WTC11 (cell line): ENCODE measurements around the gene RTN4. TPM values are rescaled to one million over a fixed set of nuclear protein-coding genes. Genes with fewer than 3 reads are reported as not detected.

Source experiments
- ATAC-seq: fragments of 200-7000 bp; cut with Tn5 transposase; 2 replicates; pipeline ENCODE4 v1.10.0; 2021; ENCODE audit warnings: mild to moderate bottlenecking, moderate library complexity
- CTCF ChIA-PET: fragments of 300-600 bp; sonication (Branson Sonifier 250); formaldehyde crosslinking; loops from one replicate; lab custom pipeline; 2021; ENCODE audit warnings: antibody characterized with exemption; lab: Charles Lee
- POLR2A ChIA-PET: fragments of 350-600 bp; sonication (Branson Sonifier 250); formaldehyde crosslinking; loops from one replicate; lab custom pipeline; 2021; ENCODE audit warnings: antibody characterized with exemption; lab: Charles Lee
- DNase-seq: peaks from one replicate; pipeline ENCODE4 v3.0.0; 2021; ENCODE audit warnings: low spot score
- H3K27ac Mint-ChIP-seq: 2 replicates; pipeline ENCODE4 v1.8.0; 2021; ENCODE audit warnings: mixed read lengths
- H3K27me3 Mint-ChIP-seq: 2 replicates; pipeline ENCODE4 v1.8.0; 2021; ENCODE audit warnings: low read depth, mild to moderate bottlenecking, moderate library complexity, mixed read lengths
- H3K36me3 Mint-ChIP-seq: 2 replicates; pipeline ENCODE4 v1.8.0; 2021; ENCODE audit warnings: mixed read lengths
- H3K4me1 Mint-ChIP-seq: 2 replicates; pipeline ENCODE4 v1.8.0; 2022; ENCODE audit warnings: mixed read lengths
- H3K4me3 Mint-ChIP-seq: 2 replicates; pipeline ENCODE4 v1.8.0; 2021; ENCODE audit warnings: mild to moderate bottlenecking, moderate library complexity, mixed read lengths
- H3K9me3 Mint-ChIP-seq: 2 replicates; pipeline ENCODE4 v1.8.0; 2021; ENCODE audit warnings: mixed read lengths
- ARID4B ChIP-seq: sonication (generic); formaldehyde crosslinking; IDR thresholded peaks from 2 replicates; pipeline ENCODE4 v1.8.0; 2023; ENCODE audit warnings: missing genetic modification reagents, mild to moderate bottlenecking, borderline replicate concordance
- ATF2 ChIP-seq: sonication (generic); formaldehyde crosslinking; IDR thresholded peaks from 2 replicates; pipeline ENCODE4 v1.8.1; 2022; ENCODE audit warnings: low read depth, missing genetic modification reagents, borderline replicate concordance
- CBFB ChIP-seq: sonication (generic); formaldehyde crosslinking; IDR thresholded peaks from 2 replicates; pipeline ENCODE4 v1.8.1; 2022; ENCODE audit warnings: mild to moderate bottlenecking, low read depth, missing genetic modification reagents
- ELF4 ChIP-seq: sonication (generic); formaldehyde crosslinking; IDR thresholded peaks from 2 replicates; pipeline ENCODE4 v1.8.1; 2022; ENCODE audit warnings: low read depth, mild to moderate bottlenecking, moderate library complexity, missing genetic modification reagents
- EMX1 ChIP-seq: fragments of 250-450 bp; sonication (Bioruptor Pico); IDR thresholded peaks from 2 replicates; pipeline ENCODE4 v1.8.0; 2021; ENCODE audit warnings: mild to moderate bottlenecking
- ERG ChIP-seq: fragments of 250-450 bp; sonication (Bioruptor Pico); IDR thresholded peaks from 2 replicates; pipeline ENCODE4 v1.8.0; 2021; ENCODE audit warnings: mild to moderate bottlenecking
- FOXJ3 ChIP-seq: sonication (generic); formaldehyde crosslinking; IDR thresholded peaks from 2 replicates; pipeline ENCODE4 v1.9.0; 2021; ENCODE audit warnings: missing genetic modification reagents, mild to moderate bottlenecking, borderline replicate concordance
- GRHL2 ChIP-seq: fragments of 250-450 bp; sonication (Bioruptor Pico); IDR thresholded peaks from 2 replicates; pipeline ENCODE4 v1.8.0; 2022; ENCODE audit warnings: mild to moderate bottlenecking, moderate library complexity; ENCODE audit not compliant: insufficient replicate concordance, severe bottlenecking
- GTF2I ChIP-seq: fragments of 250-450 bp; sonication (Bioruptor Pico); conservative IDR thresholded peaks from 2 replicates; pipeline ENCODE4 v1.4.0; 2021; ENCODE audit warnings: mild to moderate bottlenecking
- IRF2 ChIP-seq: sonication (generic); formaldehyde crosslinking; IDR thresholded peaks from 2 replicates; pipeline ENCODE4 v1.8.0; 2022; ENCODE audit warnings: low read depth, missing genetic modification reagents, borderline replicate concordance
- JUN ChIP-seq: sonication (generic); formaldehyde crosslinking; IDR thresholded peaks from 2 replicates; pipeline ENCODE4 v1.8.0; 2023; ENCODE audit warnings: mild to moderate bottlenecking, missing genetic modification reagents
- KAT7 ChIP-seq: sonication (generic); formaldehyde crosslinking; IDR thresholded peaks from 2 replicates; pipeline ENCODE4 v1.8.1; 2023; ENCODE audit warnings: missing genetic modification reagents, mild to moderate bottlenecking, borderline replicate concordance
- NFE2L1 ChIP-seq: sonication (generic); formaldehyde crosslinking; IDR thresholded peaks from 2 replicates; pipeline ENCODE4 v1.8.1; 2023; ENCODE audit warnings: missing genetic modification reagents
- NFYB ChIP-seq: sonication (generic); formaldehyde crosslinking; conservative IDR thresholded peaks from 2 replicates; pipeline ENCODE4 v1.8.0; 2022; ENCODE audit warnings: low read depth, missing genetic modification reagents
- RORB ChIP-seq: fragments of 250-450 bp; sonication (Bioruptor Pico); IDR thresholded peaks from 2 replicates; pipeline ENCODE4 v1.9.0; 2021; ENCODE audit warnings: mild to moderate bottlenecking
- SOX15 ChIP-seq: fragments of 250-450 bp; sonication (Bioruptor Pico); IDR thresholded peaks from 2 replicates; pipeline ENCODE4 v1.9.0; 2021; ENCODE audit warnings: mild to moderate bottlenecking
- STAT6 ChIP-seq: sonication (generic); formaldehyde crosslinking; conservative IDR thresholded peaks from 2 replicates; pipeline ENCODE4 v1.8.1; 2023; ENCODE audit warnings: mild to moderate bottlenecking, low read depth, missing genetic modification reagents, moderate library complexity
- ZBTB21 ChIP-seq: sonication (generic); formaldehyde crosslinking; IDR thresholded peaks from 2 replicates; pipeline ENCODE4 v1.8.1; 2023; ENCODE audit warnings: mild to moderate bottlenecking, missing genetic modification reagents, borderline replicate concordance
- ZNF317 ChIP-seq: sonication (generic); formaldehyde crosslinking; IDR thresholded peaks from 2 replicates; pipeline ENCODE4 v1.8.1; 2023; ENCODE audit warnings: low read depth, mild to moderate bottlenecking, moderate library complexity, missing genetic modification reagents, borderline replicate concordance
- ZNF423 ChIP-seq: fragments of 250-450 bp; sonication (Bioruptor Pico); IDR thresholded peaks from 2 replicates; pipeline ENCODE4 v2.1.2; 2022; ENCODE audit warnings: mild to moderate bottlenecking, moderate library complexity
- ZNF425 ChIP-seq: fragments of 250-450 bp; sonication (Bioruptor Pico); conservative IDR thresholded peaks from 2 replicates; pipeline ENCODE4 v1.9.0; 2021; ENCODE audit warnings: mild to moderate bottlenecking
- ZSCAN18 ChIP-seq: fragments of 250-450 bp; sonication (Bioruptor Pico); IDR thresholded peaks from 2 replicates; pipeline ENCODE4 v2.1.2; 2022; ENCODE audit warnings: mild to moderate bottlenecking, moderate library complexity
- total RNA-seq: library from RNA; stranded (reverse); gene quantifications from 3 replicates; pipeline ENCODE4 v1.2.3, GENCODE V29; 2021

The RTN4 gene
- total RNA-seq, 1 experiment from 2014 or later, result 202 TPM

- TF ChIP-seq ERG, result no peak
- no peak for TF ChIP-seq NFE2L1 (CRISPR knock-in tag)
- no peak for TF ChIP-seq ZNF317 (CRISPR knock-in tag)
- no peak for TF ChIP-seq JUN
- no peak for TF ChIP-seq IRF2 (CRISPR knock-in tag)
- no peak for TF ChIP-seq ARID4B (CRISPR knock-in tag)
- no peak for TF ChIP-seq NFYB (CRISPR knock-in tag)
- no peak for TF ChIP-seq FOXJ3 (CRISPR knock-in tag)
- no peak for TF ChIP-seq KAT7 (CRISPR knock-in tag)
- no peak for TF ChIP-seq ATF2 (CRISPR knock-in tag)
- no peak for TF ChIP-seq ZNF423 (CRISPR knock-in tag)
Measured at GRCh38 chr2:54942373-54942772, 107.9 kb downstream of the RTN4 start (continued).

GRCh38 chr2:54941248-54941984, 108.8 kb downstream of the RTN4 start:
- ATAC-seq (no peak), DNase-seq (no peak)
- Mint-ChIP-seq H3K4me3 (no peak overlapping the region), H3K36me3 (peaks cover 4% of the 10 kb centered on the region), H3K4me1 (peaks cover 7% of the 10 kb centered on the region; the same call in 1 of the 2 replicates), H3K9me3 (peaks cover 12% of the 10 kb centered on the region; the same call in 1 of the 2 replicates), H3K27ac (no peak overlapping the region), H3K27me3 (no peaks in the 10 kb centered on the region; the same call in none of the 2 replicates)
- CTCF ChIA-PET, result interaction anchor here (0.5 to 1.0 kb wide), 2 partner anchors 103 to 553 kb away, joined by 4 to 6 read pairs; no protein-coding TSS in a partner anchor
- POLR2A ChIA-PET, result no interaction called here
- TF ChIP-seq SOX15 (no peak), EMX1 (CRISPR knock-in tag) (no peak), FOXJ3 (CRISPR knock-in tag) (no peak), ZNF425 (CRISPR knock-in tag) (no peak), GRHL2 (CRISPR knock-in tag) (no peak), NFYB (CRISPR knock-in tag) (no peak), ELF4 (CRISPR knock-in tag) (no peak), RORB (CRISPR knock-in tag) (no peak), CBFB (no peak), GTF2I (CRISPR knock-in tag) (no peak), ZSCAN18 (CRISPR knock-in tag) (no peak), STAT6 (CRISPR knock-in tag) (no peak), ZBTB21 (CRISPR knock-in tag) (no peak)
